PC-9 (cell line): ENCODE measurements around the gene UTP25.

ENCODE experiments used
- CTCF ChIP-seq: fragments of 200-600 bp; sonication (generic); conservative IDR thresholded peaks from 2 replicates; pipeline ENCODE4 v1.6.1; 2017; ENCODE audit warnings: mixed run types, antibody characterized with exemption, mild to moderate bottlenecking, moderate library complexity
- EZH2 ChIP-seq: fragments of 200-600 bp; sonication (generic); IDR thresholded peaks from 2 replicates; pipeline ENCODE4 v1.8.0; 2017; ENCODE audit warnings: antibody characterized with exemption, low read depth

GRCh38 chr1:209882942-209883340 is 55.2 kb downstream of the UTP25 start:
- TF ChIP-seq EZH2 = no peak
- no peak for TF ChIP-seq CTCF
